Naive thymus-derived CD4-positive, alpha-beta T cell (primary cell): ENCODE results near the gene CDC14B. TPM values are rescaled to one million over a fixed set of nuclear protein-coding genes. Genes with fewer than 3 reads are reported as not detected.
"Not testable (repeated sequence)": the region's sequence is repeated elsewhere in the genome, so short reads cannot be mapped to it uniquely, and the experiment has no call there.

Experiments
- ATAC-seq: fragments of 150-1000 bp; cut with Tn5 transposase; 2 replicates; pipeline ENCODE4 v1.10.0; 2021; ENCODE audit warnings: mild to moderate bottlenecking, moderate library complexity
- CTCF ChIA-PET: fragments of 350-600 bp; sonication (Branson Sonifier 250); formaldehyde crosslinking; loops from one replicate; lab custom pipeline; 2021; ENCODE audit warnings: antibody characterized with exemption; lab: Charles Lee
- POLR2A ChIA-PET: fragments of 350-600 bp; sonication (Branson Sonifier 250); formaldehyde crosslinking; loops from one replicate; lab custom pipeline; 2021; ENCODE audit warnings: antibody characterized with exemption, inconsistent platforms; lab: Charles Lee
- DNase-seq, 9 donors: peaks; one replicate each; pipeline versions ENCODE4 v3.0.0 to v3.0.0-alpha.2; 2020 to 2022; ENCODE audit warnings: mixed read lengths in 1 of 9
- H3K27ac ChIP-seq: one replicate; pipeline ENCODE4 v1.7.0; 2013; ENCODE audit warnings: mild to moderate bottlenecking, low read depth, low read length, moderate library complexity
- H3K27me3 ChIP-seq, 2 donors: one replicate each; pipeline ENCODE4 v1.7.0; 2013; ENCODE audit warnings: low read length in 2 of 2, mild to moderate bottlenecking in 2 of 2, moderate library complexity in 2 of 2; ENCODE audit not compliant: control insufficient read depth in 2 of 2, insufficient read depth in 2 of 2
- H3K36me3 ChIP-seq, 3 experiments: 1 replicate in 2 of 3; 2 replicates in 1 of 3; pipeline ENCODE4 v1.7.0; 2013; ENCODE audit warnings: low read length in 3 of 3, mild to moderate bottlenecking in 3 of 3, moderate library complexity in 1 of 3; ENCODE audit not compliant: insufficient read depth in 3 of 3, control insufficient read depth in 2 of 3
- H3K4me1 ChIP-seq, 2 donors: one replicate each; pipeline ENCODE4 v1.7.0; 2013; ENCODE audit warnings: low read length in 2 of 2, mild to moderate bottlenecking in 2 of 2, moderate library complexity in 1 of 2; ENCODE audit not compliant: control insufficient read depth in 2 of 2, insufficient read depth in 2 of 2
- H3K4me3 ChIP-seq: 2 replicates; pipeline ENCODE4 v1.7.0; 2013; ENCODE audit warnings: mild to moderate bottlenecking, low read length
- H3K9me3 ChIP-seq, 3 experiments: 1 replicate in 2 of 3; 2 replicates in 1 of 3; pipeline ENCODE4 v1.7.0; 2013; ENCODE audit warnings: low read length in 3 of 3; ENCODE audit not compliant: control insufficient read depth in 2 of 3
- H3K27ac Mint-ChIP-seq, 9 donors: one replicate each; pipeline ENCODE4 v1.8.0; 2020 to 2022; ENCODE audit warnings: mixed read lengths in 9 of 9, mild to moderate bottlenecking in 8 of 9, moderate library complexity in 5 of 9, inconsistent platforms in 2 of 9
- H3K27me3 Mint-ChIP-seq, 5 donors: one replicate each; pipeline ENCODE4 v1.8.0; 2021 to 2022; ENCODE audit warnings: mixed read lengths in 5 of 5, mild to moderate bottlenecking in 1 of 5
- H3K36me3 Mint-ChIP-seq, 5 donors: one replicate each; pipeline ENCODE4 v1.8.0; 2020 to 2022; ENCODE audit warnings: mixed read lengths in 5 of 5, mild to moderate bottlenecking in 3 of 5, inconsistent platforms in 1 of 5
- H3K4me1 Mint-ChIP-seq, 7 donors: one replicate each; pipeline ENCODE4 v1.8.0; 2020 to 2022; ENCODE audit warnings: mixed read lengths in 7 of 7, mild to moderate bottlenecking in 3 of 7, inconsistent platforms in 1 of 7
- H3K4me3 Mint-ChIP-seq, 10 donors: one replicate each; pipeline ENCODE4 v1.8.0; 2020 to 2022; ENCODE audit warnings: mild to moderate bottlenecking in 10 of 10, mixed read lengths in 10 of 10, moderate library complexity in 6 of 10, inconsistent platforms in 2 of 10
- H3K9me3 Mint-ChIP-seq, 11 donors: one replicate each; pipeline ENCODE4 v1.8.0; 2020 to 2022; ENCODE audit warnings: mixed read lengths in 11 of 11, mild to moderate bottlenecking in 4 of 11, inconsistent platforms in 1 of 11, moderate library complexity in 1 of 11
- intact Hi-C, 2 donors: fragments of 100-400 bp; cut with micrococcal nuclease; formaldehyde crosslinking; loops; one replicate each; pipeline ENCODE4 v1.15.1; 2023
- polyA plus RNA-seq, 2 donors: library from polyadenylated mRNA; unstranded; fragments of 300-500 nt; fragmentation: Illumina TruSeq; gene quantifications; one replicate each; pipeline ENCODE4 v1.2.3, GENCODE V29; 2021
- total RNA-seq, 6 experiments: library from RNA in 5 of 6; stranded (reverse) in 5 of 6; gene quantifications; 1 replicate in 5 of 6; 2 replicates in 1 of 6; pipeline ENCODE4 v1.2.3 and lab custom pipeline; 2021 to 2026

The CDC14B gene
- total and polyA plus RNA-seq, 7 experiments from 2014 or later, result 0.41 to 16.5 (median 9.4) TPM

GRCh38 chr9:96618209-96619123 lies 1.2 kb downstream of the CDC14B start:
- Mint-ChIP-seq H3K27ac (peak overlapping the region in 1 of 9 donors; percentile 29), H3K4me1 (peaks cover 0 to 20% (median 5%) of the 10 kb centered on the region in 7 donors), H3K27me3 (peaks cover 24 to 64% (median 50%) of the 10 kb centered on the region in 5 donors), H3K4me3 (peak overlapping the region; percentile 32 to 79 (median 72)), H3K36me3 (no peaks in the 10 kb centered on the region), H3K9me3 (peaks cover 0 to 1% (median 0%) of the 10 kb centered on the region in 11 donors)
- intact Hi-C loops, result loop anchor here (1.0 to 5.0 kb wide), 3 partner anchors 36 to 1499 kb away; partner anchors contain the start of gene TRIM14 (in 1 of the 2)
- ChIA-PET CTCF (interaction anchor here (0.6 kb wide), 1 partner anchor 285 kb away, joined by 3 read pairs; no protein-coding TSS in a partner anchor), POLR2A (interaction anchor here (1.1 kb wide), 1 partner anchor 51 kb away, joined by 4 read pairs; no protein-coding TSS in a partner anchor)
- Histone ChIP-seq H3K4me3 (peak overlapping the region; percentile 48), H3K27me3 (peaks cover 2 to 4% of the 10 kb centered on the region in 2 donors), H3K27ac (no peak overlapping the region), H3K4me1 (peaks cover 0 to 8% of the 10 kb centered on the region in 2 donors), H3K36me3 (no peaks in the 10 kb centered on the region), H3K9me3 (no peaks in the 10 kb centered on the region)
- DNase-seq (peak in 7 of 9 donors; percentile 4 to 22 (median 15)), ATAC-seq (no peak)

- CTCF ChIA-PET, result interaction anchor here (0.6 kb wide), 1 partner anchor 285 kb away, joined by 3 read pairs; no protein-coding TSS in a partner anchor
- Mint-ChIP-seq H3K27me3 (peaks cover 23 to 71% (median 56%) of the 10 kb centered on the region in 5 donors), H3K9me3 (peaks cover 0 to 1% (median 0%) of the 10 kb centered on the region in 11 donors), H3K4me3 (peak overlapping the region; percentile 32 to 79 (median 72)), H3K27ac (peak overlapping the region in 1 of 9 donors; percentile 29), H3K4me1 (peaks cover 0 to 20% (median 5%) of the 10 kb centered on the region in 7 donors), H3K36me3 (no peaks in the 10 kb centered on the region)
- Histone ChIP-seq H3K4me3 (no peak overlapping the region), H3K27me3 (peaks cover 2 to 4% of the 10 kb centered on the region in 2 donors), H3K4me1 (peaks cover 0 to 8% of the 10 kb centered on the region in 2 donors), H3K27ac (no peak overlapping the region), H3K36me3 (no peaks in the 10 kb centered on the region), H3K9me3 (no peaks in the 10 kb centered on the region)
- intact Hi-C loops, result loop anchor here (2.0 to 5.0 kb wide), 2 partner anchors 51 to 1500 kb away; partner anchors contain the start of gene TRIM14 (in 1 of the 2)
- no peak for DNase-seq
- POLR2A ChIA-PET, result interaction anchor here (1.1 kb wide), 1 partner anchor 51 kb away, joined by 4 read pairs; no protein-coding TSS in a partner anchor
- no peak for ATAC-seq
These were observed 2.0 kb downstream of the CDC14B start for GRCh38 chr9:96617439-96618185.

- Mint-ChIP-seq H3K36me3 (no peaks in the 10 kb centered on the region), H3K27me3 (peaks cover 26 to 75% (median 55%) of the 10 kb centered on the region in 5 donors), H3K27ac (no peak overlapping the region), H3K4me3 (peak overlapping the region in 5 of 10 donors; percentile 41 to 77 (median 68)), H3K9me3 (peaks cover 0 to 1% (median 0%) of the 10 kb centered on the region in 11 donors), H3K4me1 (peaks cover 0 to 20% (median 5%) of the 10 kb centered on the region in 7 donors)
- Histone ChIP-seq H3K4me1 (peaks cover 0 to 8% of the 10 kb centered on the region in 2 donors), H3K9me3 (no peaks in the 10 kb centered on the region), H3K36me3 (no peaks in the 10 kb centered on the region), H3K27ac (no peak overlapping the region), H3K4me3 (no peak overlapping the region), H3K27me3 (peaks cover 2 to 4% of the 10 kb centered on the region in 2 donors)
- POLR2A ChIA-PET, result interaction anchor here (0.6 kb wide), 1 partner anchor 892 kb away, joined by 5 read pairs; no protein-coding TSS in a partner anchor
- no peak for DNase-seq
- intact Hi-C loops, result loop anchor here in 1 of 2 donors (5.0 kb wide), 1 partner anchor 1500 kb away; the partner anchor contains the start of gene TRIM14
- no peak for ATAC-seq
- CTCF ChIA-PET, result no interaction called here
These were observed 2.7 kb downstream of the CDC14B start for GRCh38 chr9:96616817-96617438.

GRCh38 chr9:96615411-96615810 lies 4.2 kb downstream of the CDC14B start:
- H3K9me3 ChIP-seq, result no peaks in the 10 kb centered on the region
- Mint-ChIP-seq H3K27me3 (peaks cover 25 to 76% (median 55%) of the 10 kb centered on the region in 5 donors), H3K4me3 (no peak overlapping the region), H3K27ac (no peak overlapping the region), H3K36me3 (no peaks in the 10 kb centered on the region), H3K4me1 (peaks cover 0 to 12% (median 5%) of the 10 kb centered on the region in 7 donors), H3K9me3 (peaks cover 0 to 1% (median 0%) of the 10 kb centered on the region in 11 donors)
- POLR2A ChIA-PET, result no interaction called here
- ATAC-seq (no peak), DNase-seq (no peak)
- peaks cover 2 to 4% of the 10 kb centered on the region in 2 donors for H3K27me3 ChIP-seq
- CTCF ChIA-PET, result no interaction called here
- H3K27ac ChIP-seq, result no peak overlapping the region
- H3K4me3 ChIP-seq, result no peak overlapping the region
- no peaks in the 10 kb centered on the region for H3K36me3 ChIP-seq
- peaks cover 0 to 8% of the 10 kb centered on the region in 2 donors for H3K4me1 ChIP-seq
- intact Hi-C loops, result loop anchor here in 1 of 2 donors (5.0 kb wide), 1 partner anchor 1502 kb away; the partner anchor contains the start of gene TRIM14

GRCh38 chr9:96614664-96615063 lies 5.0 kb downstream of the CDC14B start:
- intact Hi-C loops, result loop anchor here in 1 of 2 donors (5.0 kb wide), 1 partner anchor 1503 kb away; the partner anchor contains the start of gene TRIM14
- H3K27ac ChIP-seq, H3K27me3 ChIP-seq, H3K4me3 Mint-ChIP-seq, H3K4me1 Mint-ChIP-seq, ATAC-seq, H3K9me3 ChIP-seq, H3K36me3 ChIP-seq, CTCF ChIA-PET, DNase-seq, H3K36me3 Mint-ChIP-seq, H3K9me3 Mint-ChIP-seq, POLR2A ChIA-PET, H3K4me3 ChIP-seq, H3K27ac Mint-ChIP-seq, H3K4me1 ChIP-seq: not testable (repeated sequence)
- peaks cover 22 to 72% (median 56%) of the 10 kb centered on the region in 5 donors for H3K27me3 Mint-ChIP-seq
